Astrocyte of the spinal cord (primary cell): Measurements from ENCODE around the gene HECTD3.

Source experiments
- DNase-seq: peaks from one replicate; pipeline ENCODE4 v3.0.0; 2011; ENCODE audit warnings: low read depth, low spot score
- H3K4me3 ChIP-seq: 2 replicates; pipeline ENCODE4 v1.5.1; 2011; ENCODE audit warnings: low read depth, mild to moderate bottlenecking, low read length, moderate library complexity
- CTCF ChIP-seq: IDR thresholded peaks from 2 replicates; pipeline ENCODE4 v1.5.1; 2012; ENCODE audit warnings: low read depth, mild to moderate bottlenecking, low read length, inconsistent platforms
- in situ Hi-C: cut with HindIII; loops from 2 replicates; pipeline ENCODE4 v1.10.0; 2017; ENCODE audit warnings: low sequenced_read_pairs

HECTD3 gene

GRCh38 chr1:45016090-45016697, 5.1 kb upstream of the HECTD3 start:
- DNase-seq: no peak
- TF ChIP-seq CTCF: no peak
- H3K4me3 ChIP-seq: no peak overlapping the region
- in situ Hi-C loops: no loop called here

DNA sequence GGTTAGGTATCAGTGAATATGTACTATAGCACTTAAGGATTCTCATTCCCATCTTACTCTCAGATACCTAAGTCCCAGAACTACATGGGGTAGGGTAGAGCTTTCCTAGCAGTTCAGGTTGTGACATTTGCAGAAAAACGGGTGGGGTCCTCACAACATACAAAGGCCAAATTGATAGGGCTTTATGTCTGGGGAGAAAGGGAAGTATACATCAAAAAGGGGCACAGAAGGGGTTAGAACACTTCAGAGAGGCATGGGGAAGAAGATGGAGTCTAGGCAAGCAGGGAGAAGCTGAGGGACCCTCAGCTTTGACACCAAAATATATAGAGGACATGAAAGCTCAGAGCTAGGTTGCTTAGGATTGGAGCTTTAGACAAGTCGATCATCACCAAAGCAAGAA, 4.6 kb upstream of the HECTD3 start:
- TF ChIP-seq CTCF: no peak
- in situ Hi-C loops: no loop called here
- no peak for DNase-seq
- H3K4me3 ChIP-seq: no peak overlapping the region

GRCh38 chr1:45014321-45015028, 3.4 kb upstream of the HECTD3 start:
- H3K4me3 ChIP-seq: no peak overlapping the region
- DNase-seq: peak; percentile 85
- TF ChIP-seq CTCF: peak; percentile 92
- in situ Hi-C loops: no loop called here

DNA sequence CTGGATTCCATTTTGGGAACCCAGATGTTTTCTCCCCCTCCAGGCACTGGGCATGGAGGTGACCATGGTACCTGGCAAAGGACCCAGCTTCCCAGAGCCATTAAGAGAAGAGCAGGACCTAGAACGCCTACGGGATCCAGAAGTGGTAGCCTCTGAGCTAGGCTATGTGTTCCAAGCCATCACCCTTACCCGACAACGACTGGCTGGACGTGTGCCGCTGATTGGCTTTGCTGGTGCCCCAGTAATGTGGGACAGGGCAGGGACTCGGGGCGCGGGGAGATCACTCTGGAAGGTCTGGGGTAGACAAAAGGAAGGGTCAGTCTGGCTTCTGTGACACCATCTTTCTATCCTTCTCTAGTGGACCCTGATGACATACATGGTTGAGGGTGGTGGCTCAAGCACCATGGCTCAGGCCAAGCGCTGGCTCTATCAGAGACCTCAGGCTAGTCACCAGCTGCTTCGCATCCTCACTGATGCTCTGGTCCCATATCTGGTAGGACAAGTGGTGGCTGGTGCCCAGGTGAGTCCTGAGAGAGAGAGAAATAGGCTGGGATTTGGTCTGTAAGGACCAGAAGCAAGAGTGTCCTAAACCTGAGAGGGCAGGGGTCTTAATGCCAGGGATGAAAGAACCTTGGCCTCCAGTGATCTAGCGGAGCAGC, 2.6 kb upstream of the HECTD3 start:
- no peak for DNase-seq
- no peak overlapping the region for H3K4me3 ChIP-seq
- in situ Hi-C loops: no loop called here
- TF ChIP-seq CTCF: no peak

DNA sequence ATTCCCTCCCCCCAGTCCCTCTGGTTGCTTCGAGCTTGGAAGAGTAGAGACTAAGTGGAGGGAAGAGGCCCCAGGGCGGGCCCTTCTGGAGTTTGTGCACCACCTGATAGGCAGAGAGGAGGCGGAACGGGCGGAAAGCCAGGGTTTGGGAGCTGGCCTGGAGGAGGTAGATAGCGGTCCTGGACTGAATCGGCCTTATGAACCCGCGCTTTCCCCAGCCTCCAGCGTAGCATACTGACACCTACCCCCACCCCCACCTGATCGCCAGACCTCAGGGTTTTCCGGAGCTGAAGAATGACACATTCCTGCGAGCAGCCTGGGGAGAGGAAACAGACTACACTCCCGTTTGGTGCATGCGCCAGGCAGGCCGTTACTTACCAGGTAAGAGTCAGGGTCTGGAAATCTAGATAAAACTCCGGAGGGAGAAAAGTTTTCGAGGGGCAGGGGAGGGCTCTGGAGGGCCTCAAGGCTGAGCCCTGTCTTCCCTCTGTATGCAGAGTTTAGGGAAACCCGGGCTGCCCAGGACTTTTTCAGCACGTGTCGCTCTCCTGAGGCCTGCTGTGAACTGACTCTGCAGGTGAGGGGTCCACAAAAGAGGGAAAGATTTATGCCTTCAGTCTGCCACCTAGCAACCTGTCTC, 1.6 kb upstream of the HECTD3 start:
- H3K4me3 ChIP-seq: peak overlapping the region; percentile 81
- TF ChIP-seq CTCF: no peak
- in situ Hi-C loops: no loop called here
- peak; percentile 59 for DNase-seq

DNA sequence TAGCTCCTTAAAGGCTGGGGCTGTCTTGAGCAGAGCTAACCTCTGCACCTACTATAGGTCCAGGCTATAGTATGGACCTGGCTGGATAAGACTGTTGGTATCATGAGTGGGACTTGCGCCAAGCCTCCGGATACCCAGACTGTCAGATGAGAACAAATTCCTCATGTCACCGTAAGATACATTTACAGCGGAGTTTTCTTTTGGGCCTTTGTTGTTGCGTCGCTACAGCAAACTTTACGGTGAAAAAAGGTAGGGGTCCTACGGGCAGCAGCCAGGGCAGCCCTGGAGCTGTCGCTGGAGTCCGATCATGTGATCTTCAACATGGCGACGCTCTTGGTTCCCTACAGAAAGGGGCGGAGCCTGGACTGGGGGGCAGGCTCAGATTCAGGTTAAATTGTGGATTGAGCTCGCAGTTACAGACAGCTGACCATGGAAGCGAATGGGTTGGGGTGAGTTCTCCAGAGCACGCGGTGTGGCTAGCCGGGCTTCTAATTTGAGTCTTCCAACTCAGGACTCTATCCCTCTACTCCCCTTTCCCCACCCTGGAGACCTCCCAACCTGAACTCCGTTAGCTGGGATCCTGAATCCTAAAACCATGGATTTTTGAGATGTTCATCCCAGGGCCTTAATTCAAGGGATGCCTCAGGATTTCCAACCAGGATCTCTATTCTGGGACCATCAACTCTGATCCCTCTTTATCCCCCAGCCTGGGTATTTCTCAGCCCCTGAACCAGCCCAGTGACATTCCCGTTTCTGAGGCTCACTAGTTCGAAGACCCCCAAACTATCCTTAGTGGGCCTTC, 914 bp upstream of the HECTD3 start, which contains the start of gene UROD:
Gene UROD, plus strand, starts transcription at position 418 of the 802 bp plus-strand sequence. Its CDS starts 12 bp downstream, at position 430.
- DNase-seq: peak; percentile 97
- in situ Hi-C loops: no loop called here
- no peak for TF ChIP-seq CTCF
- H3K4me3 ChIP-seq: peak within 1 kb of the TSS; percentile 88
